MG63 (cell line): ENCODE measurements around the gene ZFHX2. TPM values are rescaled to one million over a fixed set of nuclear protein-coding genes. Genes with fewer than 3 reads are reported as not detected.

Source experiments
- DNase-seq: peaks from one replicate; pipeline ENCODE4 v3.0.0-alpha.2; 2020
- H3K27me3 ChIP-seq: fragments of 250-450 bp; sonication (Bioruptor Pico); 2 replicates; pipeline ENCODE4 v1.5.1; 2020; ENCODE audit warnings: mild to moderate bottlenecking, moderate library complexity
- H3K36me3 ChIP-seq: fragments of 250-450 bp; sonication (Bioruptor Pico); 2 replicates; pipeline ENCODE4 v1.5.1; 2020; ENCODE audit warnings: mild to moderate bottlenecking, moderate library complexity
- H3K4me3 ChIP-seq: fragments of 250-450 bp; sonication (Bioruptor Pico); 2 replicates; pipeline ENCODE4 v1.5.1; 2020; ENCODE audit warnings: mild to moderate bottlenecking, moderate library complexity
- H3K9me3 ChIP-seq: fragments of 250-450 bp; sonication (Bioruptor Pico); 2 replicates; pipeline ENCODE4 v1.5.1; 2020; ENCODE audit warnings: mild to moderate bottlenecking, moderate library complexity
- total RNA-seq: library from RNA; depleted of rRNA; stranded (reverse); fragments of >200 nt; shearing (Covaris generic); gene quantifications from 2 replicates; pipeline ENCODE4 v1.2.3, GENCODE V29; 2014; ENCODE audit warnings: low replicate concordance; rRNA removed

The ZFHX2 gene
- total RNA-seq, 1 experiment from 2014 or later: not detected

GRCh38 chr14:23481362-23481970 is 70.1 kb downstream of the ZFHX2 start:
- Histone ChIP-seq H3K4me3 (no peak overlapping the region), H3K36me3 (peaks cover 9% of the 10 kb centered on the region; the same call in 1 of the 2 replicates), H3K9me3 (no peaks in the 10 kb centered on the region), H3K27me3 (no peaks in the 10 kb centered on the region)
- DNase-seq: no peak

GRCh38 chr14:23478109-23478759 is 73.3 kb downstream of the ZFHX2 start:
- no peaks in the 10 kb centered on the region for H3K9me3 ChIP-seq
- H3K4me3 ChIP-seq: no peak overlapping the region
- no peak for DNase-seq
- H3K36me3 ChIP-seq: peaks cover 21% of the 10 kb centered on the region
- H3K27me3 ChIP-seq: no peaks in the 10 kb centered on the region

DNA sequence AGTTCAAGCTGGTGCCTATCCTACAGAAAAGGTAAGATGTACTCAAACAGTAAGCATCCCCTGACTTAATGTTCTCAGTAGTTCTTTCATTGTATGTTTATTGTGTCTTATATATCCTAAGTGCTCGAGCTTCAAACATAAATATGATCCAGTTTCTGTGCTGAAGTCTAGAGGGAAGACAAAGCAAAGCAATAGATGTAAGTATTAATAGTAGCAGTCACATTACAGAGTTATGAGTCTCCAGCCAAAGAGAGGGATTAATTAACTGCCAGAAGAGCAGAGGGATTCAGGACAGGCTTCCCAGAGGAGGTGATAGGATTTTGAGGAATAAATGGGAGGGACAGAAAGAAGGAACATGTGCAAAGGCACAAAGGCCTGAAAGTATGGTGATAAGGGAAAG is 80.6 kb downstream of the ZFHX2 start:
- DNase-seq: no peak
- Histone ChIP-seq H3K9me3 (no peaks in the 10 kb centered on the region), H3K4me3 (no peak overlapping the region), H3K36me3 (peaks cover 18% of the 10 kb centered on the region), H3K27me3 (no peaks in the 10 kb centered on the region)

Other genes with a start within 250 kb of the ZFHX2 start
- 0.30 TPM in 1 of 2 replicates, not detected in the other for gene PPP1R3E, start 248.9 kb downstream of the ZFHX2 start, total RNA-seq
- gene BCL2L2, start 244.9 kb downstream of the ZFHX2 start, total RNA-seq: 7.1 and 10.7 TPM in 2 replicates
- 48.3 and 89.9 TPM in 2 replicates for gene PABPN1, start 230.3 kb downstream of the ZFHX2 start, total RNA-seq
- gene SLC22A17, start 198.9 kb downstream of the ZFHX2 start, total RNA-seq: 6.1 TPM in 1 of 2 replicates, not detected in the other
- gene EFS, start 186.6 kb downstream of the ZFHX2 start, total RNA-seq: 7.5 and 9.0 TPM in 2 replicates
- gene IL25, start 179.0 kb downstream of the ZFHX2 start, total RNA-seq: not detected in 2 replicates
- not detected in 2 replicates for gene CMTM5, start 174.7 kb downstream of the ZFHX2 start, total RNA-seq
- not detected in 2 replicates for gene MYH6, start 143.5 kb downstream of the ZFHX2 start, total RNA-seq
- not detected in 2 replicates for gene MYH7, start 116.1 kb downstream of the ZFHX2 start, total RNA-seq
- 26.9 and 59.9 TPM in 2 replicates for gene NGDN, start 82.1 kb downstream of the ZFHX2 start, total RNA-seq
- 0.84 and 3.3 TPM in 2 replicates for gene THTPA, start 4.5 kb upstream of the ZFHX2 start, total RNA-seq
- gene AP1G2, start 16.0 kb upstream of the ZFHX2 start, total RNA-seq: 0.79 and 9.7 TPM in 2 replicates
- not detected in 2 replicates for gene JPH4, start 27.0 kb upstream of the ZFHX2 start, total RNA-seq
- gene DHRS2, start 84.6 kb upstream of the ZFHX2 start, total RNA-seq: 1.6 TPM in 1 of 2 replicates, not detected in the other